HG03354 (cell line): ENCODE results near the gene CLMN.
A peak's percentile ranks its signal among the peaks of the same experiment; 100 is the strongest.

ENCODE experiments used
- ATAC-seq: cut with Tn5 transposase; IDR thresholded peaks from one replicate; pipeline ENCODE4 v1.9.1; 2021; ENCODE audit warnings: mild to moderate bottlenecking; ENCODE audit not compliant: unreplicated experiment, poor library complexity, severe bottlenecking

The CLMN gene, protein sequence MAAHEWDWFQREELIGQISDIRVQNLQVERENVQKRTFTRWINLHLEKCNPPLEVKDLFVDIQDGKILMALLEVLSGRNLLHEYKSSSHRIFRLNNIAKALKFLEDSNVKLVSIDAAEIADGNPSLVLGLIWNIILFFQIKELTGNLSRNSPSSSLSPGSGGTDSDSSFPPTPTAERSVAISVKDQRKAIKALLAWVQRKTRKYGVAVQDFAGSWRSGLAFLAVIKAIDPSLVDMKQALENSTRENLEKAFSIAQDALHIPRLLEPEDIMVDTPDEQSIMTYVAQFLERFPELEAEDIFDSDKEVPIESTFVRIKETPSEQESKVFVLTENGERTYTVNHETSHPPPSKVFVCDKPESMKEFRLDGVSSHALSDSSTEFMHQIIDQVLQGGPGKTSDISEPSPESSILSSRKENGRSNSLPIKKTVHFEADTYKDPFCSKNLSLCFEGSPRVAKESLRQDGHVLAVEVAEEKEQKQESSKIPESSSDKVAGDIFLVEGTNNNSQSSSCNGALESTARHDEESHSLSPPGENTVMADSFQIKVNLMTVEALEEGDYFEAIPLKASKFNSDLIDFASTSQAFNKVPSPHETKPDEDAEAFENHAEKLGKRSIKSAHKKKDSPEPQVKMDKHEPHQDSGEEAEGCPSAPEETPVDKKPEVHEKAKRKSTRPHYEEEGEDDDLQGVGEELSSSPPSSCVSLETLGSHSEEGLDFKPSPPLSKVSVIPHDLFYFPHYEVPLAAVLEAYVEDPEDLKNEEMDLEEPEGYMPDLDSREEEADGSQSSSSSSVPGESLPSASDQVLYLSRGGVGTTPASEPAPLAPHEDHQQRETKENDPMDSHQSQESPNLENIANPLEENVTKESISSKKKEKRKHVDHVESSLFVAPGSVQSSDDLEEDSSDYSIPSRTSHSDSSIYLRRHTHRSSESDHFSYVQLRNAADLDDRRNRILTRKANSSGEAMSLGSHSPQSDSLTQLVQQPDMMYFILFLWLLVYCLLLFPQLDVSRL

DNA sequence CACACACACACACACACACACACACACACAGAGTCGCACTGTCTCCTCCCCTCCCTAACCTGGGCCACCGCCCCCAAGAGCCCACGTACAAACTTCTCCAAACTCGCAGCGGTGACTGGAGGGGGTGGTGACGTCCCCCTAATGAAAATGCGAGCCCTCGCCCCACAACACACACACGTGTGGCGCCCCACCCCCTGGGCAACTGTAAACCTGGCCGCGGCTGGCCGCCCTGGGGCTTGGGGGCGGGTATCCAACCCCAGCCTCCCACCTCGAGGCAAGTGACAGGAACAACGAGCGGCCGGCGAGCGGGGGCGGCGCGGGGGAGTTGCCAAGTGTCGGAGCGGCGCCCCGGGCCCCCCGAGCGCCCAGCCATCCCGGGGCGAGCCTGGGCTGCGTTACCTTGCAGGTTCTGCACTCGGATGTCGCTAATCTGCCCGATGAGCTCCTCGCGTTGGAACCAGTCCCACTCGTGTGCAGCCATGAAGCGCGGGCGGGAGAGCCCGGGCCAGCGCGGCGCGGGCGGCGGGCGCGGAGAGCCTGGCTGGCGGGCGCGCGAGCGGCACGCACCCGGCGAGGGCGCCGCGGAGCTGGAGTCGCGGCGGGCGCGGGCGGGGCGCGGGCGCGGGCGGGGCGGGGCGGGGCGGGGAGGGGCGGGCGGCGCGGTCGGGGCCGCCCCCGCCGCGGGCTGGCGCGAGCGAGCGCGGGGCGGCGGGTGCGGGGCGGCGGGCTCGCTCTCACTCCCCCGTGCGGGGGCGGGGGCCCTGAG, at the start of gene CLMN:
CLMN (minus strand) TSS at position 597 of the 766 bp plus-strand sequence; CDS start at position 481, 116 bp downstream.
- ATAC-seq: peak; percentile 54

DNA sequence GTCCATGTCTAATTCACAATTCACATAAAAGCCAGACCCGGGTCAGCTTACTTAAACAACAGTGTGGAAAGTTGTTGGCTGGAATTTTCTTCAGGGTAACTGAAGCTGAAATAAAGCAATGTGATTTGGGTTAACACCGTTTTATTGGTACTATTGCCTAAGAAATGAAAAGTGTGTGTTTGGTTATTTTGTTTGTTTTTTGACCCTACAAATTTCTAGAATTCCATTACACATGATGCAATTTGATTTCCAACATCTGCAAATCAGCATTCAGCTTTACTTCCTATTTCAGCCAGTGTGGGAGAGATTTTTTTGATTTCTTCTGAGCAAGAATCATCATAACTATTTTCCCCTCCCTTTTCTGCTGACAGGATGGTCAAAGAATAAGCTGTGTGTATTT, 45.7 kb upstream of the CLMN start:
- no peak for ATAC-seq

DNA sequence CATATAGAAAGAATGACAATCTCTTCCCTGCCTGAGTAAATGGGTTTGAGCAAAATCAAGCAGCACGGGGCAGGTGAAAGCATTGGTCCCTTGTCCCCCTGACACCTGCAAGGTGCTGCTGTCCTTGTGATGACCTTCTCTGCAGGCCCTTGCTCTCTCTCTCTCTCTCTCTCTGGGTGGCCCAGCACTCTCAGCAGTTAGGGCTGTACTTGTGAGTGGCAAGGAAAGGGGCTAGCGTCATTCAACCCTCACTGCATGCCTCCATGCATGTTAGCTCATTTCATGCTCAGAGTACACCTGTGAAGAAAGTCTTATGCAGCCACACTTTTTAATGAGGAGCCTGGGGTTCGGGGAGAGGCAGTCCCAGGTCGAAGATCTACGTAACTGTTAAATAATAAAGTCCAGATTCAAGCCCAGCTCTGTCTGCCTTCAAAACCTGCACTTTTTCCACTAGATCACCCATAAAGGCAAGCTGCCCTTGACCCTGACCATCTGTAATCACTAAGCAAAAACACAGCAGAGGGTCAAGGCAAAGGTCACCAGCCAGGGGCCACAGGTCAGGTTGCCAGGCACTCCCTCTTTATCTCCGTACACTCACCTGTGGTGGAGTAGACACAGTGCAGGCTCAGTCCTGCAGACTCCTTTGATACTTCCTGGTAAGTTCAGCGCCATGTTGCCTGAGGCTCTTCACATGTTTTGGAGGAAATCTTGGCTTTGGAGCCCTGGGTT, 44.9 kb upstream of the CLMN start:
- no peak for ATAC-seq

DNA sequence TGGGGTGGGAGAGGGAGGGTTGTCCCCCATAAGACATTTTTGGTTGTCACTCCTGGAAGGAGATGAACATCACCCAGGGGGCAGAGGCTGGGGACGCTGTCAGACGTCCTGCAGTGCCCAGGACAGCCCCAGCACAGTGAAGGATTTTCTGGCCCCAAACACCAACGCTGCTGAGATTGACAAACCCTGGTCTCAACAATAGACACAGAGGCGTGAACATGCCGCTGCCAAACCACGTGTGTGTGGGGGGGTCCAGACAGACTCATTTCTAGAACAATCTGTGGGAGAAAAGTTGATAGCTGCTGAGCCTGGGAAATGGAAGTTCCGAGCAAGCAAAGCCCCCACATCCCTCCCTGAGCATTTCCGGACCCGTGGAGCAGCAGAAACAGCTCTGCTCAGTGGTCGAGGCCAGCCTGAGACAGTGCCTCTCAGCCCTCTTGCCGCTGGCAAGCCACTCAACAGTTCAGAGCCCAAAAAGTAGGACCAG, 43.8 kb upstream of the CLMN start:
- no peak for ATAC-seq

DNA sequence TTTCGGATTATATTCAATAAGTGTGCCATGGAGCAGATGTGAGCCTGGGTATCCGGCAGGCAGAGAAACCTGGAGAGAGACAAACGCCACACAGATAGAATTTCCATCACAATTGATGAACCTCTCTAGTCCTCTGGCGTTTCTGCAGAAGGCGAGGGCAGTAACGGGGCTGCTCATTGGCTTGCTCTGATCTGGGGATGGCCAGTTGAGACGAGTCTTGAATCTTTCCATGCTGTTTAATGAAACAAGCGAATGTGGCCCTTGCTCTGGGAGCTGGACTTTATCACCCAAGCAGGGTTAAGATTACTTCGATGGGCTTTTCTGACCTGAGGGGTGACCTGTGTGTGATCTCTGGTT, 42.4 kb upstream of the CLMN start:
- no peak for ATAC-seq

DNA sequence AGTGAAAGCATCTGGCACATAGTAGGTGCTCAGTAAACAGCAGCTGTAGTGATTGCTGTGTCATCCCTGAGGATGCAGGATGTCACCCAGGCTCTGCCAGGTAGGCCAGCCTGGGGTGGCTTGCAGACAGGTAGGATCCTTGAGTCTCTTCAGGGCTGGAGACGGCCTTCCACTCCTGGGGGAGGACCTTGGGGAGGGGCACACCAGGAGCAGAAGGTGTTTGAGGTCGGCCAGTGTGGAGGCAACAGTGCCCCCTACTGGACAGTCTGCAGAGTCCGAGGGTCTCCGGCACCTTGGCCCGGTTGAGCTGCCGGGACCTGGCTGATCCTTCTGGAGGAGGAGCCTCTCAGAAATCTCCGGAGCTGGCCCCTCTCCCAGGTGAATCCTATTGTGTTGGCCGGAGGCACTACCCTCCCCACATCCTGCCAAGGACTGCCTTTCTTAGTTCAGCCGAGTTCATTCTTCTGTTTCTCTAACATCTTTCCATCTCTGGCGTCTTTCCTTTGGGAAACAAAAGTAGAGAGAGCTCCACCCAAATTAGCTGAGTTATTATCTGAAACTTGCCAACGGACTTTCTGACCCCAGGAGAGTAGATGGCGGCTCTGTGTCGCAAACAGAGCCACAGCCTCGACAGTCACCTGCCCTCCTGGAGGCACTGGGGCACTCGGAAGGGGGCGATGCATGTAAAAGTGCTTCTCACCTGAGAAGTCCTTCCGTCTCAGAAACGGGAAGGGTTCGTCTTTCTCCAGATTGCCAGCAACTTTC, 41.8 kb upstream of the CLMN start:
- ATAC-seq: peak; percentile 66

DNA sequence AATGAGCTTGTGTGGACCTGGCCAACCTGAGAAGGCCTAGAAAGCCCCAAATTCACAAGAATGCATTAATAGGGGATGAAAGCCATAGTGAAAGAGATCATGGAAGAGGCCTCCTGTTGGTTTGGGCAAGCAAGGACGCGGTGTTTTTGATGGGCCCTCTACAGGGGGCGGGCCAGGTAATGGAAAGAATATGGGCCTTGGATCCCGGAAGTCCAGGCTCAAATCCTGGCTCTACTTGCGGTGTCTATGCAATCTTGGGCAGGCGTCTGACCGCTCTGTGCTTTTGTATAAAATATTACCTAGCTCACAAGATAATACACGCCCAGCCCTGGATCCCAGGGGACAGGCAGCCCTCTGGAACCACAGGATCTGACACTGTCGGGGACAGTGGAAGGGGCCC, 41.1 kb upstream of the CLMN start:
- no peak for ATAC-seq

DNA sequence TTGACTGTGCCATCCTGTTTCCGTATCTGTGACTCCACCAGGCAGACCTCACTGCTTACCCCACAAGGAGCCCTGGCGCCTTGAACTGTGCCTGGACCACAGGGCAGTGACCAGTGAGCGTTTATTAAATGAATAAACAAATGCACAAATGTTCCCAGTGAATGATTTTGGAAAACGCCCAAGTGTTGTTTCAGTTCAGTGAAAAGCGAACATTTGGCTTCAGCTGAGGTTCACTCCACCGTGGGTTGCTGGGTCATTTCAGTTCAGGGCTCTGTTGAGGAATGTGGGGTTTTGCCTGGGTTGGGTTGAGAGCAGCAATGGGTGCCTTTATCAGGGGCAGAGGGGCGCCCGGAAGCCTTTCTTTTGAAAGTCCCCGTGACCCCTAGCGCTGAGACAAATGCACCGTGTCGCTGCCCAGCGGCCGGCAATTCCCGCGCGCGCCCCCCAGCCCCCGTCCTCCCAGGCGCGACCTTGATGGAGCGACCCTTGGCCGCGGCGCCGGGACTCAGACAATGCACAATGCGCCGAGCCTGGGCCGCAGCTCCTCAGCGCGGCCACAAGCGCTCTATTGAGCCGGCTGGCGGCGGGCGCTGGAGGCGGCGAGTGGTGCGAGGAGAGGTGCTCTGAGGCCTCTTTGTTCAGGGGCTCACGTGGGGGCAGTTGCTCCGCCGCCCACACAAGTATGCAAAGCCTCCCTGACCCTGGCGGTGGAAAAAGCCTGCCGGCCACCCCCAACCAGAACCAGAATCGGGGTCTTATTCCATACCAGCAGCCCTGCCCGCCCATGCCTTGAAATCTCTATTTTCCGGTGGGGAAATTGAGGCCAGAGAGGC, 40.5 kb upstream of the CLMN start:
- ATAC-seq: no peak

DNA sequence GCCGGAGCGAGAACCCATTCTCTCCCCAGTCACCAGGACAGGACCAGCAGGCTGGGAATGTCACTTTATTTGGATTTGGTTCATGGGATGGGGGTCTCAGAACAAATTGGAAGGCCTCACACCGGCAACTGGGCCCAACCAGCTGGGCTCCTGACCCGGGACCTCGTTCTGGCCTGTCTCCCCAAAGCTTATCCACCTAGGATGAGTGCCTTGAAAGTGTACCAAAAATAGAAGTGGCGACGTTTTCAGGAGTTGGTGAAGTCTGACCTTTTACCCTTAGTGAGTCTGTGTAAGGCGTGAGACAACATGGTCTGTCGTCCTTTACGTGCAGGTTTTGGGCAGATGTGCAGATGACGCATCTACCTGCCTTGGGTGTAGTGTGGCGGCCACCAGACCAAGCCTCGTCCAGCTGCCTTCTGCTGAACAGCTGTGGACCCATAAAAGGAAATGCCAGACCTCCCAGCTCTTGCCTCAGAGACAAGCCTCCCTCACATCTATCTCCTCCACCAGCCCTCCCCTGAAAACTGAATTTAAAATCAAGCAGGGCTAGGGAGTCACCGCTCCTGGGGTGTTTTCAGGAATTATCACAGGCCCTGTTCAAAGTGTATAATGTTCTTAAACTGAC, 36.6 kb upstream of the CLMN start:
- ATAC-seq: no peak

DNA sequence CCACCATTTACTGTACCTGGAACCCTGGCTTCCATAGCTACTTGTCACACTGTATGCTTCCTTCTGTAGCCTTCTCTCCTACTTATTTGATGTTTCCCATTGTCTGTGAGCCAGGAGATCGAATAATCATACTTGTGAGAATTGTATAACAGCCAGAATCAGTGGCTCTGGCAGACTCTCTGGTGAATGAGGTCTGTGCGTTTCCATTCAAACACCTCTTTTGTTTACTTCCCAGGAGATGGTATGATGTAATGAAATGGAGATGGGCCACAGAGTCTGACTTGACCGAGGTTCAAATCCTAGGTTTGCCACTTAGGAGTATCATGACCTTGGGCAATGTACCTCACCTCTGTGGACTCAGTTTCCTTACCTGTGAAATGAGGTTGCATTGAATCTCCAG, 35.7 kb upstream of the CLMN start:
- ATAC-seq: no peak

DNA sequence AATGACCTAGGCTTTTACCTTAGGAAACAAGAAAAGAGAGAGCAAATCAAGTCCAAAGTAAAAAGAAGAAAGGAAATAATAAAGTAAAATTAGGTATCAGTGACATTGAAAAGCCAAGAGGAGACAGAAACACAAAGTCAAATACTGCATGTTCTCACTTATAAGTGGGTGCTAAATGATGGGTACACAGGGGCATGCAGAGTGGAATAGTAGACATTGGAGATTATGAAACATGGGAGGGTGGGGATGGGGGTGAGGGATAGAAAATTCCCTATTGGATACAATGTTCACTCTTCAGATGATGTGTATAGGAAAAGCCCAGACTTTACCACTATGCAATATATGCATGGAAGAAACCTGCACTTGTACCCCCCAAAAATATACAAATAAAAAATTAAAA, 35.1 kb upstream of the CLMN start:
- no peak for ATAC-seq

DNA sequence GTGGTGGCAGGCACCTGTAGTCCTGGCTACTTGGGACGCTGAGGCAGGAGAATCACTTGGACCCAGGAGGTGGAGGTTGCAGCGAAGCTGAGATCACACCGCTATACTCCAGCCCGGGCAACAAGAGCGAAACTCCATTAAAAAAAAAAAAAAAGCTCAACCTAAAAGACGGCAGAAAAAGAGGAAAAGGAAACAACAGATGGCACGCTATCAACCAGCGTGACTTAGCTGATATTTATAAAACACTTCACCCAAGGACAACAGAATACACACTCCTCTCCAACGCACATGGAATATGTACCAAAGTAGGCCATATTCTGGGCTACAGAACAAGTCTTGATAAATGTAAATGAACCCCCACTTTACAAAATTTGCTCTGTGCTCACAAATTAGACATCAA, 34.0 kb upstream of the CLMN start:
- no peak for ATAC-seq

DNA sequence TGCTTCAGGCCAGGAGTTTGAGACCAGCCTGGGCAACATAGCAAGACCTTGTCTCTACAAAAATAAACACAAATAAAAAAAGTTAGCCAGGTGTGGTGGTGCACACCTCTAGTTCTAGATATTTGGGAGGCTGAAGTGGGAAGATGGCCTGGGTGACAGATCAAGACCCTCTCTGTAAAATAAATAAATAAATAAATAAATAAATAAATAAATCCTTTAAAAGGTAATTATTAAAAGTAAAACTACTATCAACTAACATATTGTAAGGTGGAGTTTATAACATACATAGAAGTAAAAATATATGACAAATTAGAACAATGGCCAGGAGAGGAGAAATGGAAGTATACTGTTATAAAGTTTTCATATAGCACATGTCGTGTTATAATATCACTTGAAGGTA, 33.3 kb upstream of the CLMN start:
- no peak for ATAC-seq

DNA sequence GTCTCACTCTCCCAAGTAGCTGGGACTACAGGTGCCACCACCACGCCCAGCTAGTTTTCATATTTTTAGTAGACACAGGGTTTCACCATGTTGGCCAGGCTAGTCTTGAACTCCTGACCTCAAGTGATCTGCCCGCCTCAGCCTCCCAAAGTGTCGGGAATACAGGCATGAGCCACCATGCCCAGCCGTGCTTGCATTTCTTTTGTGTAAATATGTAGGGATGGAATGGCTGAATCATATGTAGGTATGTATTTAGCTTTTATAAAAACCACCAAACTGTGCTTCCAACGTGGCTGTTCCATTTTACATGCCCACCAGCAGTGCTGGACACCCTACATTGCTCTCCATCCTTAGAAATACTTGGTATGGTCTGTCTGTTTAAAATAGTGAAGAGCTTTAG, 32.8 kb upstream of the CLMN start:
- ATAC-seq: no peak

DNA sequence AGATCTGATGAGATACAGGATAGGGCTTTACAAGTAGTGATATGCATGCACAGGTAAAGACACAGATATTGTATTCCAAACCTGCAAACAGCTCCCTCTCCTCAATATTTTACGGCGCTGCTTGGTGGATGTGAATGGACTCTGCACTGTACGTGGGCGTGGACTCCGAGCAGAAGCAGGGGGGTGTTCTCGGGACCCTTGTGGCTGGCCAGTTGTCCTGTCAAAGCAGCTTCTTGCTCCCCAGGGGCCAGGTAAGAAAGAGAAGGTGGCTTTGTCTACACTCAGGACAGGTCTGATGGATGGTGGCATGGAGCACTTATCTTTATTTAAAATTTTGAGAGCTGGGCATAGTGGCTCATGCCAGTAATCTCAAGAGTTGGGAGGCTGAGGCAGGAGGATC, 29.5 kb upstream of the CLMN start:
- no peak for ATAC-seq

DNA sequence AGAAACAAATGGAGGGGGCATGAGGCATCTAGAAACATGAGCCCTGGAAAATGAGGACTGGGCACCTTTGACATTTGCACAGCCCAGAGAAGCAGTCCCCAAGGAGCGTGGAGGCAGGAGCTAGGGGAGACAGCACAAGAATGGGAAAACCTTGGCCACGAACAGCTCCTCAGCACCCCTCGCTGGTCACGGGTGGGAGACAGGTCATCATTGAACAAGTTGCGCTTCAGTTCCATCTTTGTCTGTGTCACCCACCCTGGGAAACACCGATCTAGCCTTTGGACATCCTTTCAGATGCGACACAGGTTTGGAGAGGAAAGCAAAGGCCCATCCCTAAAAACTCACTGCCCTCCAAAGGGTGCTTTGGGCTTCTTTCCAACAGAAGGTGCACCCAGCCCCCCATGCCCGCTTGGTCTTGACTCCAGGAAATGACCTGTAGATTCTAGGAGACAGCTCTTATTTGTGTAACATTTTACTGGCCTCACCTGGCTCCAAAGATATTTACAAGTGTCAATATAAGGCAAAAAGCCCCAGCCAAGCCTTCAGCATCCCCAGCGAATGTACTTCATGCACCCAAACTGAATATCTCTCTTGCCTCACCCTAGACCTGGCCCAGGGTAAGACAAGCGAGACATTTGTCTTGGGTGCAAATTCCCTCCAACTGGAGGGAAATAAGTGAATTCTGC, 28.8 kb upstream of the CLMN start:
- no peak for ATAC-seq

DNA sequence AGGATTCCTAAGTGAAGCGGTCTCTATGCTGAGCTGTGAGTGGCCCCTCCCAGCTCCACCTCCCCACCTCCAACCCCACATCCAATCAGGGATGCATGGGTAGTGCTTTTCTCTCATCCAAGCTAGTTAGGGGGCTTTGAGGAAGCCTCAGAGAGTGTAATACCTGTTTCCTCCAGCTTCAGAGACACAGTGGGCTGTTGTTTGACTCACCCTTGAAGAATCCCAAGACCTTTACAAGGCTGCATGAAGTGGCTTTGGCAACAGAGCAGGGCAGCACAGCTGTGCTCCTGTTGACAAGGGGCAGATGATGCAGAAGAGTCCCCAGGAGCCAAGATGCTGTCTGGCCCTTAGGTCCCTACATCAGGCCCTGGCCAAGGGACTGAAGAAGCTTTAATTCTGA, 27.1 kb upstream of the CLMN start:
- no peak for ATAC-seq
